OCI-LY7 (cell line): ENCODE measurements around the gene ARMC5. TPM values are rescaled to one million over a fixed set of nuclear protein-coding genes. Genes with fewer than 3 reads are reported as not detected.

Experiments
- BruUV-seq: library from RNA; stranded (reverse); fragments of 400-500 nt; replicated peaks from 2 replicates; lab custom pipeline; 2021; lab: Mats Ljungman, UMichigan
- CTCF ChIA-PET: fragments of 300-600 bp; sonication (Branson Sonifier 250); formaldehyde crosslinking; loops from one replicate; lab custom pipeline; 2022; ENCODE audit warnings: antibody characterized with exemption; ENCODE audit not compliant: unreplicated experiment; lab: Charles Lee
- POLR2A ChIA-PET: fragments of 300-600 bp; sonication (Branson Sonifier 250); formaldehyde crosslinking; loops from one replicate; lab custom pipeline; 2022; ENCODE audit warnings: antibody characterized with exemption; lab: Charles Lee
- DNase-seq: peaks from one replicate; pipeline ENCODE4 v3.0.0-alpha.2; 2015; ENCODE audit warnings: low spot score
- H2AFZ ChIP-seq: fragments of 200-600 bp; sonication (generic), shearing (Covaris generic); 2 replicates; pipeline ENCODE4 v1.6.1; 2014; ENCODE audit warnings: mild to moderate bottlenecking, antibody characterized with exemption, low read length, moderate library complexity
- H3K27ac ChIP-seq: fragments of 200-600 bp; sonication (generic); 2 replicates; pipeline ENCODE4 v1.5.1; 2014; ENCODE audit warnings: mixed run types, low read depth, mild to moderate bottlenecking, moderate library complexity, low read length, inconsistent platforms; ENCODE audit not compliant: poor library complexity, severe bottlenecking
- H3K36me3 ChIP-seq: fragments of 200-600 bp; sonication (generic); 2 replicates; pipeline ENCODE4 v1.6.1; 2014; ENCODE audit warnings: mild to moderate bottlenecking, antibody characterized with exemption, low read length, moderate library complexity, mixed read lengths; ENCODE audit not compliant: insufficient read depth
- H3K4me1 ChIP-seq: fragments of 200-600 bp; sonication (generic); 2 replicates; pipeline ENCODE4 v1.5.1; 2014; ENCODE audit warnings: mild to moderate bottlenecking, low read length; ENCODE audit not compliant: insufficient read depth, poor library complexity, severe bottlenecking
- H3K4me2 ChIP-seq: fragments of 200-600 bp; sonication (generic); 2 replicates; pipeline ENCODE4 v1.6.1; 2014; ENCODE audit warnings: mild to moderate bottlenecking, low read length
- H3K4me3 ChIP-seq: fragments of 200-600 bp; sonication (generic); 2 replicates; pipeline ENCODE4 v1.5.1; 2014; ENCODE audit warnings: mild to moderate bottlenecking, low read depth, low read length; ENCODE audit not compliant: poor library complexity, severe bottlenecking
- H3K79me2 ChIP-seq: fragments of 200-600 bp; sonication (generic); 2 replicates; pipeline ENCODE4 v1.6.1; 2016; ENCODE audit warnings: low read depth, mild to moderate bottlenecking, low read length, moderate library complexity, mixed read lengths; ENCODE audit not compliant: insufficient read depth
- H3K9me2 ChIP-seq: fragments of 200-600 bp; sonication (generic); 2 replicates; pipeline ENCODE4 v1.6.1; 2016; ENCODE audit warnings: mild to moderate bottlenecking, low read length, mixed read lengths; ENCODE audit not compliant: insufficient read depth
- H3K9me3 ChIP-seq: fragments of 200-600 bp; sonication (generic); 2 replicates; pipeline ENCODE4 v1.6.1; 2014; ENCODE audit warnings: mild to moderate bottlenecking, mixed run types, low read length, mixed read lengths
- H4K20me1 ChIP-seq: fragments of 200-600 bp; sonication (generic); 2 replicates; pipeline ENCODE4 v1.6.1; 2014; ENCODE audit warnings: mild to moderate bottlenecking, antibody characterized with exemption, low read length, moderate library complexity, mixed read lengths; ENCODE audit not compliant: insufficient read depth
- EZH2phosphoT487 ChIP-seq: fragments of 200-600 bp; sonication (generic); IDR thresholded peaks from 2 replicates; pipeline ENCODE4 v1.6.1; 2018; ENCODE audit warnings: low read depth, borderline replicate concordance, mild to moderate bottlenecking, mixed run types, antibody characterized with exemption, low read length, moderate library complexity, mixed read lengths
- intact Hi-C: fragments of 100-400 bp; cut with micrococcal nuclease; formaldehyde crosslinking; loops from one replicate; pipeline ENCODE4 v1.10.0; 2022; ENCODE audit not compliant: unreplicated experiment
- total RNA-seq, 2 experiments: library from RNA; depleted of rRNA in 1 of 2; stranded (reverse); fragments of >200 nt in 1 of 2; shearing (Covaris generic) in 1 of 2; gene quantifications; 2 replicates each; pipeline ENCODE4 v1.2.3, GENCODE V29; 2014 to 2022
- TF ChIP-seq, protein P1 (sequence below): fragments of 200-600 bp; sonication (generic); conservative IDR thresholded peaks from 2 replicates; pipeline ENCODE4 v1.5.1; 2014; ENCODE audit warnings: mild to moderate bottlenecking, antibody characterized with exemption, low read length, moderate library complexity, mixed read lengths

Gene ARMC5
- total RNA-seq, 2 experiments from 2014 or later: 6.4 to 8.8 TPM

DNA sequence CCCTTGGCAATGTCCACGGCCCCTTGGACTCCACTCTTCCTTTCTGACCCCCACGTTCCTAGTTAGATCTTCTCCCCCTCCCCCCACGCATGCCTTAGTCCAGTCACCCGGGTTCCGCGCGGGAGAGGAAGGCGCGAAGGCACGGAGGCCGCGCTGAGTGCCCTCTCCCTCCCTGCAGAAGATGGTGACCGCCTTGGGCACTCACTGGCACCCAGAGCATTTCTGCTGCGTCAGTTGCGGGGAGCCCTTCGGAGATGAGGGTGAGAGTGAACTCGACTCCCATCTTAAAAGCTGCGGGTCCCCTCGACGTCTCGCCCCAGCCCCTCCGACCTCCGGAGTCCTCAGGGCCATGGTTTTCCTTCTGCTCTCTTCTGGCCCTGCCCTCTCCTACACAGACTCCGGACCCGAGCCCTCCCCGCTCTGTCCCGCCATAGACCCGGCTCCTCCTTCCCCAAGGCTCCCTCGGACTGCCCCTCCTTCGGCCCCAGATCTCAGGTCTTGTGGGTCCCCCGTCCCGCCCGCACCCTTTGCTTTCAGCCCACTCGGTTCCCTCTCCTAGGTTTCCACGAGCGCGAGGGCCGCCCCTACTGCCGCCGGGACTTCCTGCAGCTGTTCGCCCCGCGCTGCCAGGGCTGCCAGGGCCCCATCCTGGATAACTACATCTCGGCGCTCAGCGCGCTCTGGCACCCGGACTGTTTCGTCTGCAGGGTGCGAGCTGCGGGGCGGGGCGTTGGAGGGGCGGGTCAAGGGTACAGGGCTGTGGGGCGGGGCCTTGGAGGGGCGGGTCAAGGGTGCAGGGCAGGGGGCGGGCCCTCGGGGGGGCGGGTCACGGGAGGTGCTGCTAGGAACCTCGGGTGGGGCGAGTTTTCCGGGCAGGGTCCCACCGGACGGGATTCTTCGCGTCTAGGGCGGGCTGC lies 17.3 kb downstream of the ARMC5 start:
- DNase-seq: no peak
- H3K79me2 ChIP-seq: no peaks in the 10 kb centered on the region
- no peaks in the 10 kb centered on the region for H3K36me3 ChIP-seq
- POLR2A ChIA-PET: no interaction called here
- no peak overlapping the region for H3K4me3 ChIP-seq
- H3K9me2 ChIP-seq: no peaks in the 10 kb centered on the region
- no peaks in the 10 kb centered on the region for H4K20me1 ChIP-seq
- no peak overlapping the region for H3K27ac ChIP-seq
- no peak for TF ChIP-seq EZH2phosphoT487
- TF ChIP-seq, protein P1, sequence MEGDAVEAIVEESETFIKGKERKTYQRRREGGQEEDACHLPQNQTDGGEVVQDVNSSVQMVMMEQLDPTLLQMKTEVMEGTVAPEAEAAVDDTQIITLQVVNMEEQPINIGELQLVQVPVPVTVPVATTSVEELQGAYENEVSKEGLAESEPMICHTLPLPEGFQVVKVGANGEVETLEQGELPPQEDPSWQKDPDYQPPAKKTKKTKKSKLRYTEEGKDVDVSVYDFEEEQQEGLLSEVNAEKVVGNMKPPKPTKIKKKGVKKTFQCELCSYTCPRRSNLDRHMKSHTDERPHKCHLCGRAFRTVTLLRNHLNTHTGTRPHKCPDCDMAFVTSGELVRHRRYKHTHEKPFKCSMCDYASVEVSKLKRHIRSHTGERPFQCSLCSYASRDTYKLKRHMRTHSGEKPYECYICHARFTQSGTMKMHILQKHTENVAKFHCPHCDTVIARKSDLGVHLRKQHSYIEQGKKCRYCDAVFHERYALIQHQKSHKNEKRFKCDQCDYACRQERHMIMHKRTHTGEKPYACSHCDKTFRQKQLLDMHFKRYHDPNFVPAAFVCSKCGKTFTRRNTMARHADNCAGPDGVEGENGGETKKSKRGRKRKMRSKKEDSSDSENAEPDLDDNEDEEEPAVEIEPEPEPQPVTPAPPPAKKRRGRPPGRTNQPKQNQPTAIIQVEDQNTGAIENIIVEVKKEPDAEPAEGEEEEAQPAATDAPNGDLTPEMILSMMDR: no peak
- no TSS peak for BruUV-seq
- no peaks in the 10 kb centered on the region for H3K4me1 ChIP-seq
- H3K9me3 ChIP-seq: no peaks in the 10 kb centered on the region
- intact Hi-C loops: no loop called here
- peak overlapping the region; percentile 12; the same call in 1 of the 2 replicates for H3K4me2 ChIP-seq
- H2AFZ ChIP-seq: no peak overlapping the region
- CTCF ChIA-PET: no interaction called here

DNA sequence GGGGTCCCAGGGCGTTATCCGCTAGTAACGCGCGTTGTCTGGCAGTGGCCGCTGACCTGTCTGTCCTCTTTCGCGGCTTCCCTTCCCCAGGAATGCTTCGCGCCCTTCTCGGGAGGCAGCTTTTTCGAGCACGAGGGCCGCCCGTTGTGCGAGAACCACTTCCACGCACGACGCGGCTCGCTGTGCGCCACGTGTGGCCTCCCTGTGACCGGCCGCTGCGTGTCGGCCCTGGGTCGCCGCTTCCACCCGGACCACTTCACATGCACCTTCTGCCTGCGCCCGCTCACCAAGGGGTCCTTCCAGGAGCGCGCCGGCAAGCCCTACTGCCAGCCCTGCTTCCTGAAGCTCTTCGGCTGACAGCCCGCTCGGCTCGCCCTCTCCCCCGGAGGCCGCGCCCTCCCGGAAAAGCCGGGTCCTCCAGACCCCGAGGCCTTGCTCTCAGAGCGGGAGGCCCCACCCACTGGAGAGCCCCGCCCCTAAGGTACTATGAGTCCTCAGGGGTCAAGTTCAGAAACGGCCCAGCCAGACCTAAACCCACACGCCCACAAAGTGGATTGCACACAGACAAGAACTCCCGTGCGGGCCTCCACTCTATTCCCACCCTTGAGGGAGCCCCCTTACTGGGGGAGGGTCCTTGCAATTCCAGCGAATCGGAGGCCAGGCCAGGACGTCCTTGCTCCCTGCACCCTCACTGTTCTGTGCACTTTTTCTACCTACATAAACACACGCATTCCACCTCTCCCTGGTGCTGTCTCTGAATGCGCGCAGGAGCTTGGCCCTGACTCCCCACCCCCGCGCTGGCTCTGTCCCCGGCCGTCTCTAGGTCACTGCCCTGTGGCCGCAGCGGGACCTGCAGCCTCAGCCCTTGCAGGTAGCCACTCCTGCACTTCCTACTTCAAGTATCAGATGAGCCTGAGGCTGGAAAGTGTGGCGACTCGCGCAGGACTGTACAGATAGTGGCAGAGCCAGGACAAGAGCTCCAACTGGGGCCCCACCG lies 18.2 kb downstream of the ARMC5 start:
- CTCF ChIA-PET: no interaction called here
- no peaks in the 10 kb centered on the region for H3K79me2 ChIP-seq
- no peaks in the 10 kb centered on the region for H3K9me3 ChIP-seq
- H3K4me3 ChIP-seq: no peak overlapping the region
- peak overlapping the region; percentile 12; the same call in 1 of the 2 replicates for H3K4me2 ChIP-seq
- TF ChIP-seq, protein P1: no peak
- no peak for TF ChIP-seq EZH2phosphoT487
- intact Hi-C loops: no loop called here
- H3K27ac ChIP-seq: no peak overlapping the region
- DNase-seq: no peak
- no peaks in the 10 kb centered on the region for H3K36me3 ChIP-seq
- POLR2A ChIA-PET: interaction anchor here (0.6 to 1.0 kb wide), 2 partner anchors 17 to 194 kb away, joined by 3 to 6 read pairs; no protein-coding TSS in a partner anchor
- H3K9me2 ChIP-seq: no peaks in the 10 kb centered on the region
- BruUV-seq: no TSS peak
- no peaks in the 10 kb centered on the region for H3K4me1 ChIP-seq
- H4K20me1 ChIP-seq: no peaks in the 10 kb centered on the region
- no peak overlapping the region for H2AFZ ChIP-seq
